ENCODE results near the gene NFAT5. TPM values are rescaled to one million over a fixed set of nuclear protein-coding genes. Genes with fewer than 3 reads are reported as not detected.

The NFAT5 gene
- total RNA-seq, 1 donor from 2014 or later: 14.3 TPM

- Histone ChIP-seq H4K20me1 (ENCODE audit: low read depth) (no peaks in the 10 kb centered on the region), H3F3A (ENCODE audit: low read depth) (peaks cover 11% of the 10 kb centered on the region), H3K27me3 (no peaks in the 10 kb centered on the region), H2AFZ (replicated peaks) (no peak overlapping the region), H3K9ac (no peak overlapping the region), H3K9me3 (ENCODE audit: low read depth) (no peaks in the 10 kb centered on the region), H3K4me1 (no peaks in the 10 kb centered on the region), H3K79me2 (ENCODE audit: low read depth) (no peaks in the 10 kb centered on the region), H3K27ac (peak overlapping the region; percentile 18), H3K4me3 (no peak overlapping the region), H3K36me3 (no peaks in the 10 kb centered on the region), H3K4me2 (no peak overlapping the region)
- no peaks in the 10 kb centered on the region for H3K9me3 Mint-ChIP-seq
- TF ChIP-seq CTCF (IDR thresholded peaks at IDR 0.05): peak; percentile 80
- no peak for TF ChIP-seq EZH2phosphoT487 (IDR thresholded peaks at IDR 0.05)
- peaks cover 1% of the 10 kb centered on the region for H3K27me3 Mint-ChIP-seq (ENCODE audit: insufficient read depth, low read depth)
- peaks cover 4% of the 10 kb centered on the region for H3K4me1 Mint-ChIP-seq
- H3K27ac Mint-ChIP-seq: no peak overlapping the region
- H3K4me3 Mint-ChIP-seq: no peak overlapping the region
- DNase-seq (ENCODE audit: low spot score): peak; percentile 77
- no peaks in the 10 kb centered on the region for H3K36me3 Mint-ChIP-seq
Measured at GRCh38 chr16:69709456-69710084, 143.8 kb downstream of the NFAT5 start.

- Histone ChIP-seq H3K9me3 (ENCODE audit: low read depth) (no peaks in the 10 kb centered on the region), H2AFZ (replicated peaks) (no peak overlapping the region), H3K4me1 (no peaks in the 10 kb centered on the region), H4K20me1 (ENCODE audit: low read depth) (no peaks in the 10 kb centered on the region), H3K9ac (peak overlapping the region; percentile 30), H3K4me2 (no peak overlapping the region), H3K4me3 (no peak overlapping the region), H3F3A (ENCODE audit: low read depth) (peaks cover 11% of the 10 kb centered on the region), H3K79me2 (ENCODE audit: low read depth) (no peaks in the 10 kb centered on the region), H3K36me3 (no peaks in the 10 kb centered on the region), H3K27ac (no peak overlapping the region), H3K27me3 (no peaks in the 10 kb centered on the region)
- DNase-seq (ENCODE audit: low spot score): no peak
- H3K9me3 Mint-ChIP-seq: no peaks in the 10 kb centered on the region
- H3K4me1 Mint-ChIP-seq: peaks cover 4% of the 10 kb centered on the region
- TF ChIP-seq CTCF (IDR thresholded peaks at IDR 0.05): no peak
- TF ChIP-seq EZH2phosphoT487 (IDR thresholded peaks at IDR 0.05): no peak
- TF ChIP-seq EZH2 (IDR thresholded peaks at IDR 0.05): no peak
- H3K36me3 Mint-ChIP-seq: peaks cover 6% of the 10 kb centered on the region
- no peak overlapping the region for H3K27ac Mint-ChIP-seq
- peaks cover 4% of the 10 kb centered on the region for H3K27me3 Mint-ChIP-seq (ENCODE audit: insufficient read depth, low read depth)
- H3K4me3 Mint-ChIP-seq: no peak overlapping the region
Measured at GRCh38 chr16:69711115-69711740, 145.5 kb downstream of the NFAT5 start.

DNA sequence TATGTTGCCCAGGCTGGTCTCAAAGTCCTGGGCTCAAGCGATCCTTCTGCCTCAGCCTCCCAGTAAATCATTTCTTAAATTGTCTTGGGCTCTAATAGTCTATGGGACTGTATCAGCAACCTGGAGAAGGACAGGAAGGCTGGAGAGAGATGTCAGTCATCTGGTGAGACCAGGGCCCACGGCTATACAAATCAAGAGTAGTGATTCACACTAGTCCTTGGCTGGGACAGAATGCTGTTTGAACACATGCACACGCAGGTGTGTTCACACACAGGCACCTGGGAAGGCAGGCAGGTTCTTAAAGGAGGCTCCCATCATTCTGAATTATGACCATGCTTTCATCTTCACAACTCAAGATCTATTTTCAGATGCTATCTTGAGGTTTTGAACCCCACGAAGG lies 146.5 kb downstream of the NFAT5 start:
- Histone ChIP-seq H4K20me1 (ENCODE audit: low read depth) (no peaks in the 10 kb centered on the region), H3K27ac (no peak overlapping the region), H3K9me3 (ENCODE audit: low read depth) (no peaks in the 10 kb centered on the region), H3K4me1 (no peaks in the 10 kb centered on the region), H3K4me3 (no peak overlapping the region), H3K27me3 (no peaks in the 10 kb centered on the region), H2AFZ (replicated peaks) (no peak overlapping the region), H3K9ac (no peak overlapping the region), H3K79me2 (ENCODE audit: low read depth) (no peaks in the 10 kb centered on the region), H3K36me3 (no peaks in the 10 kb centered on the region), H3F3A (ENCODE audit: low read depth) (peaks cover 5% of the 10 kb centered on the region), H3K4me2 (no peak overlapping the region)
- no peaks in the 10 kb centered on the region for H3K9me3 Mint-ChIP-seq
- TF ChIP-seq EZH2phosphoT487 (IDR thresholded peaks at IDR 0.05) (no peak), EZH2 (IDR thresholded peaks at IDR 0.05) (no peak), CTCF (IDR thresholded peaks at IDR 0.05) (no peak)
- no peak overlapping the region for H3K4me3 Mint-ChIP-seq
- peaks cover 4% of the 10 kb centered on the region for H3K27me3 Mint-ChIP-seq (ENCODE audit: insufficient read depth, low read depth)
- peaks cover 6% of the 10 kb centered on the region for H3K36me3 Mint-ChIP-seq
- DNase-seq (ENCODE audit: low spot score): no peak
- no peak overlapping the region for H3K27ac Mint-ChIP-seq
- H3K4me1 Mint-ChIP-seq: peaks cover 4% of the 10 kb centered on the region

Data from neural progenitor cell (in vitro differentiated cells).